ENCODE results near the gene CCDC184.
A peak's percentile ranks its signal among the peaks of the same experiment; 100 is the strongest.
"Not testable (repeated sequence)": the region's sequence is repeated elsewhere in the genome, so short reads cannot be mapped to it uniquely, and the experiment has no call there.

The CCDC184 gene

GRCh38 chr12:48183091-48183875, at the start of gene CCDC184:
Gene CCDC184 (plus strand): TSS chr12:48183644. CDS start chr12:48184123, 479 bp downstream.
- peak within 1 kb of the TSS; percentile 74 for H3K4me3 ChIP-seq (ENCODE audit: low read depth, low read length)
- DNase-seq (ENCODE audit: low read depth): no peak

GRCh38 chr12:48135027-48135426, 48.4 kb upstream of the CCDC184 start:
- no peak for DNase-seq (ENCODE audit: low read depth)
- no peak overlapping the region for H3K4me3 ChIP-seq (ENCODE audit: low read depth, low read length)

GRCh38 chr12:48142818-48143674, 40.4 kb upstream of the CCDC184 start:
- no peak for DNase-seq (ENCODE audit: low read depth)
- H3K4me3 ChIP-seq (ENCODE audit: low read depth, low read length): no peak overlapping the region

- no peak overlapping the region for H3K4me3 ChIP-seq (ENCODE audit: low read depth, low read length)
- no peak for DNase-seq (ENCODE audit: low read depth)
Observed at GRCh38 chr12:48143898-48144297, 39.5 kb upstream of the CCDC184 start.

GRCh38 chr12:48145981-48146380, 37.5 kb upstream of the CCDC184 start:
- H3K4me3 ChIP-seq (ENCODE audit: low read depth, low read length): no peak overlapping the region
- no peak for DNase-seq (ENCODE audit: low read depth)

DNA sequence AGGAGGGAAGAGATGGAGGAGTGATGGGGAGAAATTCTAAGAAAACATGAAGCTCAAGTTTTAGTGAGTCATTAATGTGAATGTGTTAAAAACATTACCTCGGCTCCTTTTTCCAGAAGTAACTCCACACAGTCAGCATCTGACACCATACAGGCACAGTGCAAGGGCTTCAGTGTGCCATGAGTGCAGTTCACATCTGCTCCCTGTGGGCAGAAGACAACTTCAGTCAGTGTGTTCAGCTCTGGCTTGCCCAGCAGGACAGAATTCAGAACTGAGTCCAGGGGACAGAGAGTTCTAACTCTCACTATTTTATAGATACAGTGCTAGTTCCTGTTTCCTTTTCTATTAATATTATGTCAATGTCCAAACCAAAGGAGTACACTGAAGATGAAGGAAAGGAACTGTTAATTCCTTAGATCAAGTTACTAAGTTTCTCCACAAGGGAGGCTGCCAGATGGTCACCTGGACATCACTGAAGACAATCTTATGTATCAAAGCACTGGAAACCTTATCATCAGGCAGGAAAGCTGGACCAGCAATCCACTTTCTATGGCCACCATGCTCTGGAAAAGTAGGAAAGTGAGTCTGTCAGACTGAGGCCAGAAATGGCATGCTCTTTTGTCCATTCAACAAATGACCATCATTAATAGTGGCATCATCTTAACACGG, 32.2 kb upstream of the CCDC184 start:
- DNase-seq (ENCODE audit: low read depth): no peak
- no peak overlapping the region for H3K4me3 ChIP-seq (ENCODE audit: low read depth, low read length)

GRCh38 chr12:48155786-48156185, 27.7 kb upstream of the CCDC184 start:
- not testable (repeated sequence) for H3K4me3 ChIP-seq (ENCODE audit: low read depth, low read length); DNase-seq (ENCODE audit: low read depth)

DNA sequence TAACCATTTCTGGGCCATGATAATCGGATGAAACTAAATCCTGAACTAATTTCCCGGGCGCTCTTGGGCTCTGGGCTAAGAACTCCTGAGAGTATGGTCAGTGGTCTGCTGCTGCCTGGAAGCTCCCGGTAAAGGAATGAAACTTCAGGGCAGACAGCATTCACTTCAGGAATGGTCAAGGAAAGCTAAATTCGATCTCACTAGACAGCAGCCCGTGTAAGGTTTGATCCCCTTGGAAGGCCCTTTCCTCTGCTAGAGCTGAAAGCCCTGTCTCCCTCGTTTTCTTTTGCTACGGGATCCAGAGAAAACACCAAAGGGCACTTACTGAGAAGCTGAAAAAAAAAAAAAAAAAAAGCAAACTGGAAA, 26.8 kb upstream of the CCDC184 start:
- DNase-seq (ENCODE audit: low read depth): no peak
- H3K4me3 ChIP-seq (ENCODE audit: low read depth, low read length): peak overlapping the region; percentile 87

- peak; percentile 88 for DNase-seq (ENCODE audit: low read depth)
- H3K4me3 ChIP-seq (ENCODE audit: low read depth, low read length): peak within 1 kb of the TSS; percentile 87
Observed at GRCh38 chr12:48157018-48157888, 26.2 kb upstream of the CCDC184 start, which contains the start of gene ASB8. Gene ASB8 (minus strand): TSS chr12:48157515. CDS start chr12:48153496, 4,019 bp downstream.

DNA sequence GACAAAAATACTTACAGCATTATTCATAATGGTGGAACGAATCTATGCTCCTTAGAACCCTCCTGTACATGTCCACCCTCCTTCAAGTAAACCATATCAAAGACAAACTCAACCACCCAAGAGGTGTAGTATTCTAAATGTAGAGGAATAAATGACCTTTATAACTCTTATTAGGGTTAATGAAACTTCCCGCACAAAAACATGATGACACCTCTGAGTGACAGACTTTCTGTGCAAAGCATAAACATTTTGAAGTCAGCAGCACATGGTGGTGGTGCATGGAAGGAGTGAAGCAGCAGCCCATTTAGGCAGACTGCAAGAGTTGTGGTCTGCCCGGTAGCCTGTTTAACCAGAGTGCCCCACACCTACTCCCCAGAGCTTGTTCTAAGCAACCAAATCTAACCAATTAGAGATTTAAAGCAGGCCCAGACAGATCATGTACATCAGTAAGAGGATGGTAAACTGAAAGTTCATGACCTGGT, 25.5 kb upstream of the CCDC184 start:
- H3K4me3 ChIP-seq (ENCODE audit: low read depth, low read length): peak overlapping the region; percentile 87
- DNase-seq (ENCODE audit: low read depth): no peak

GRCh38 chr12:48160046-48160445, 23.4 kb upstream of the CCDC184 start:
- H3K4me3 ChIP-seq (ENCODE audit: low read depth, low read length): no peak overlapping the region
- no peak for DNase-seq (ENCODE audit: low read depth)

DNA sequence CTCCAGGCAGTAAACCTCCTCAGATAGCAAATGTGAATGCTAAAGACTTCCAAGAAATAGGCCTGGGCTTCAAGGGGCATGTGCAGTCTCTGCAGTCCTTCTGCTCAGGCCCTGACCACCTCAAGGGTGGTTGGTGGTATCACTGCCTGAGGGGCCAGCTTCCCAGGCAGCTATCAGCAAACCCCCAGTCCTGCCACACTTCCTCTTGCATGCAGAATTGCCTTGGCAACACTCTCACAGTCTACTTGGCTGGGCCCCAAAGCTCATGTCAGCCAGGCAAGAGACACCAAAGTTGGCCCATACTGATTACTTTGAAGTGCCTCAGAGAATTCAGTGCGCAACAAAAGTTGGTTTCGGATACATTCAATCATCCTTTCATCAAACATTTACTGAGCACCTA, 22.6 kb upstream of the CCDC184 start:
- no peak for DNase-seq (ENCODE audit: low read depth)
- H3K4me3 ChIP-seq (ENCODE audit: low read depth, low read length): no peak overlapping the region

GRCh38 chr12:48163150-48163747, 20.2 kb upstream of the CCDC184 start:
- no peak for DNase-seq (ENCODE audit: low read depth)

GRCh38 chr12:48164451-48164850, 19.0 kb upstream of the CCDC184 start:
- no peak overlapping the region for H3K4me3 ChIP-seq (ENCODE audit: low read depth, low read length)

More at GRCh38 chr12:48163150-48163747, 20.2 kb upstream of the CCDC184 start:
- no peak overlapping the region for H3K4me3 ChIP-seq (ENCODE audit: low read depth, low read length)

DNA sequence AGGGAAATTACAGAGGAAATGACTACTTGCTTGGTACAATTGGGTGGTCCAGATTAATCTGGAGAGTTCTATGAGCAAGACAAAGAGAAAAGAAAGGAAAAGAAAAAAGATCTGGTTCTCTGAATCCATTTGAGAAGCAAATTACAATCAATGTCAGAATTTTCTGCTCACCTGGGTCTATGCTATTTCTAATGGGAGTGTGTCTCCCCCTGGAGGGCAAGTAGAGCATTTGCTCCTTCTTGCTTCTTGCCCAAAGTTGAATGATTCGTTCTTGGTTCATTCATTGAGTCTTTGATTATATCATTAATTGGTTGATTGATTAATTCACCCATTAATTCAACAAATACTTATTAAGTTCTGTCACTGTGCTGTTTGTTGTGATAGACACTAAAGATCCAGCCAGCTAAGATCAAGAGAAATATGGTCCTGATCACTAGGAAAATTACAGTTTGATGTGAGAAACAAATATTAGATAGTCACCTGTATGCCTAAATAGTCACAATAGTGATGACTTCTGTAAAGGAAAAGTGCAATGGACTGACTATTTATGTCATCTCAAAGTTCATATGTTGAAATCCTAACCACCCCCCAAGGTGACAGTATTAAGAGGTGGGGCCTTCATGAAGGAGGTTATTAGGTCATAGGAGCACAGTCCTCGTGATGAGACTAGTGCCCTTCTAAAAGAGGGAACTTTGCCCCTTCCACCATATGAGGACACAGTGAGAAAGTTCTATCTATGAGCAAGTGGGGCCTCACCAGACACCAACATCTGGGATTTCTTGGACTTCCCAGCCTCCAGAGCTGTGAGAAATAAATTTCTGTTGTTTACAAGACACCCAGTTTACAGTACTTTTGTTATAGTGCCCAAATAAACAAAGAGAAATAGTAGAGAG, 18.1 kb upstream of the CCDC184 start:
- no peak for DNase-seq (ENCODE audit: low read depth)
- H3K4me3 ChIP-seq (ENCODE audit: low read depth, low read length): no peak overlapping the region

More at GRCh38 chr12:48164451-48164850, 19.0 kb upstream of the CCDC184 start:
- no peak for DNase-seq (ENCODE audit: low read depth)

GRCh38 chr12:48169011-48169410, 14.4 kb upstream of the CCDC184 start:
- DNase-seq (ENCODE audit: low read depth): no peak
- H3K4me3 ChIP-seq (ENCODE audit: low read depth, low read length): no peak overlapping the region

- H3K4me3 ChIP-seq (ENCODE audit: low read depth, low read length): no peak overlapping the region
- DNase-seq (ENCODE audit: low read depth): no peak
Observed at GRCh38 chr12:48175613-48176416, 7.6 kb upstream of the CCDC184 start.

All from skeletal muscle cell (primary cell).